ENCODE results near the gene MMD. TPM values are rescaled to one million over a fixed set of nuclear protein-coding genes. Genes with fewer than 3 reads are reported as not detected.

The MMD gene
- total and polyA plus RNA-seq, 2 of the 13 experiments (the other 11 are each of a cell fraction or from before 2014, with no cell fraction given), result 121 to 225 TPM

- H3K4me1 ChIP-seq (ENCODE audit: insufficient read depth, low read length), result peaks cover 87% of the 10 kb centered on the region
- H4K20me1 ChIP-seq (ENCODE audit: insufficient read depth, low read length), result 0 out of 2 replicates have a peak, but pooled peaks cover 5% of the 10 kb centered on the region
- H3K9me3 ChIP-seq (ENCODE audit: low read length), result no peaks in the 10 kb centered on the region
- DNase-seq (ENCODE audit: low spot score), result peak; percentile 49
- intact Hi-C loops (cut with micrococcal nuclease; ENCODE audit: unreplicated experiment) (loop anchor here (10.0 kb wide), 1 partner anchor 356 kb away; the partner anchor contains the start of gene PCTP), in situ Hi-C loops (cut with HindIII; ENCODE audit: extremely low pct_ligation_motif_present, low pct_unique_long_range_greater_than_20kb) (loop anchor here (25.0 kb wide), 1 partner anchor 364 kb away; the partner anchor contains the start of gene PCTP)
- no peak overlapping the region for H3K4me2 ChIP-seq (ENCODE audit: low read depth, low read length)
- peak overlapping the region; percentile 30 for H3K27ac ChIP-seq (ENCODE audit: extremely low read length, insufficient read depth, low read length)
- no peaks in the 10 kb centered on the region for H3K27me3 ChIP-seq (ENCODE audit: control insufficient read depth in 1 of 2, insufficient read depth in 2 of 2, low read length in 2 of 2)
- no TSS peak for BruUV-seq (replicated peaks)
- peak; percentile 55 for ATAC-seq
- H2AFZ ChIP-seq (ENCODE audit: low read length), result no peak overlapping the region
- no peak for FAIRE-seq
- no peak overlapping the region for H3K4me3 ChIP-seq (replicated peaks in 1 of 3; ENCODE audit: insufficient read depth in 1 of 3, low read depth in 2 of 3, low read length in 3 of 3)
- ChIA-PET POLR2A (interaction anchor here (1.0 to 1.7 kb wide), 5 partner anchors 10 to 48 kb away, joined by 4 to 17 read pairs (median 5); partner anchors contain the start of gene MMD), CTCF (ENCODE audit: low intra/inter-chr PET ratio, low total read pairs) (no interaction called here)
- peaks cover 27% of the 10 kb centered on the region for H3K79me2 ChIP-seq (ENCODE audit: insufficient read depth, low read length)
- WGBS (ENCODE audit: low lambda C conversion rate), result 99% methylated on average over 5 of the region's 5 CpGs
- no peak overlapping the region for H3K9ac ChIP-seq (ENCODE audit: insufficient read depth, low read depth, low read length)
- H3K36me3 ChIP-seq (replicated peaks in 1 of 2; ENCODE audit: control insufficient read depth in 1 of 2, insufficient read depth in 2 of 2, low read length in 2 of 2), result peaks cover 29 to 73% of the 10 kb centered on the region in 2 experiments
- peak; percentile 47; the same call in 1 of the 2 replicates for TF ChIP-seq ARID5B (CRISPR knock-in tag; IDR thresholded peaks at IDR 0.05)
- TF ChIP-seq ZNF205 (CRISPR knock-in tag; IDR thresholded peaks at IDR 0.05), result 0 out of 2 replicates have a peak, but pooled peaks have one; percentile 49
- peak; percentile 40 to 93 for TF ChIP-seq REST (IDR thresholded peaks at IDR 0.05; ENCODE audit: borderline replicate concordance in 1 of 2, low read depth in 1 of 2, low read length in 2 of 2)
- peak; percentile 55; the same call in 1 of the 2 replicates for TF ChIP-seq SALL1 (CRISPR knock-in tag; IDR thresholded peaks at IDR 0.05)
- TF ChIP-seq ISX (CRISPR knock-in tag; conservative IDR thresholded peaks at IDR 0.05), result no peak
- 0 out of 2 replicates have a peak, but pooled peaks have one; percentile 11 for TF ChIP-seq KDM3A (CRISPR knock-in tag; IDR thresholded peaks at IDR 0.05; ENCODE audit: low read depth)
- no peak for TF ChIP-seq ATF3 (CRISPR knock-in tag; IDR thresholded peaks at IDR 0.05)
- TF ChIP-seq ZNF234 (CRISPR knock-in tag; conservative IDR thresholded peaks at IDR 0.05), result no peak
- TF ChIP-seq SAP130 (CRISPR knock-in tag; IDR thresholded peaks at IDR 0.05; ENCODE audit: low read depth), result peak; percentile 52; the same call in 1 of the 2 replicates
- 0 out of 2 replicates have a peak, but pooled peaks have one; percentile 29 for TF ChIP-seq RBFOX2 (IDR thresholded peaks at IDR 0.05; ENCODE audit: low read depth, low read length)
- no peak for TF ChIP-seq NPAS2 (CRISPR knock-in tag; IDR thresholded peaks at IDR 0.05; ENCODE audit: borderline replicate concordance)
- TF ChIP-seq KDM1A (CRISPR knock-in tag; IDR thresholded peaks at IDR 0.05), result no peak
- TF ChIP-seq TFAP4 (IDR thresholded peaks at IDR 0.05; ENCODE audit: borderline replicate concordance, low read depth), result peak; percentile 59
- peak; percentile 81; the same call in 1 of the 2 replicates for TF ChIP-seq EHMT2 (IDR thresholded peaks at IDR 0.05; ENCODE audit: borderline replicate concordance, low read depth, low read length)
- TF ChIP-seq RXRB (CRISPR knock-in tag; IDR thresholded peaks at IDR 0.05; ENCODE audit: borderline replicate concordance), result 0 out of 2 replicates have a peak, but pooled peaks have one; percentile 10
- TF ChIP-seq HNRNPK (IDR thresholded peaks at IDR 0.05; ENCODE audit: low read depth, low read length, poor library complexity, severe bottlenecking), result no peak
These were observed 22.9 kb downstream of the MMD start for GRCh38 chr17:55398689-55399088.
